Right cardiac atrium (tissue), 5 donors: ENCODE measurements around the gene AIFM1. TPM values are rescaled to one million over a fixed set of nuclear protein-coding genes. Genes with fewer than 3 reads are reported as not detected.
A peak's percentile ranks its signal among the peaks of the same experiment; 100 is the strongest.

Experiments used
- ATAC-seq, 2 donors: fragments of 200-7000 bp; cut with Tn5 transposase; one replicate each; pipeline versions ENCODE4 v1.8.0 to v1.9.1; 2020; ENCODE audit warnings: moderate library complexity in 2 of 2, mild to moderate bottlenecking in 1 of 2
- DNase-seq, 3 donors: peaks; one replicate each; pipeline ENCODE4 v3.0.0-alpha.2; 2020
- H3K27ac ChIP-seq: one replicate; pipeline ENCODE4 v1.5.1; 2013; ENCODE audit warnings: mild to moderate bottlenecking, low read length, control low read depth, moderate library complexity
- H3K27me3 ChIP-seq: one replicate; pipeline ENCODE4 v1.6.1; 2013; ENCODE audit not compliant: control insufficient read depth, insufficient read depth
- H3K4me1 ChIP-seq: one replicate; pipeline ENCODE4 v1.6.1; 2013; ENCODE audit warnings: low read length; ENCODE audit not compliant: control insufficient read depth, insufficient read depth
- H3K4me3 ChIP-seq: one replicate; pipeline ENCODE4 v1.5.1; 2013; ENCODE audit warnings: low read length, control low read depth
- H3K9me3 ChIP-seq: one replicate; pipeline ENCODE4 v1.6.1; 2013; ENCODE audit warnings: low read length; ENCODE audit not compliant: control insufficient read depth
- WGBS: extraction: QIAGEN DNeasy Blood & Tissue Kit; methylation state at CpG from one replicate; pipeline ENCODE4 v1.1.7; 2013; 5-methylcytosine and 5-hydroxymethylcytosine counted together
- intact Hi-C, 4 donors: fragments of 100-400 bp; cut with DNase I; formaldehyde crosslinking; loops; one replicate each; pipeline versions ENCODE4 v1.11.0 to v1.14.0; 2022 to 2023
- polyA plus RNA-seq: library from polyadenylated mRNA; stranded (reverse); fragments of 200-250 nt; gene quantifications from one replicate; pipeline ENCODE4 v1.2.3, GENCODE V29; 2013
- total RNA-seq, 4 donors: library from RNA; stranded (reverse); fragmentation: NEBNext Ultra II Directional; extraction: Animal tissue kit (Norgen Biotek cat#: 25700); gene quantifications; one replicate each; pipeline ENCODE4 v1.2.1, GENCODE V29; 2021
- donor health status: healthy with polysubstance abuse.
- donor health status: DM: no; HTN: yes; CAD: no.
- donor health status: DM: no; HTN: no; CAD: no.
- donor health status: DM: no; HTN: yes; CAD: no; lungs with severe emphysema.
- donor health status: DM: yes; HTN: yes; CAD: no.

Gene AIFM1
- total and polyA plus RNA-seq, 5 donors: 82.0 to 129 (median 96.4) TPM

- intact Hi-C loops: no loop called here
- no peaks in the 10 kb centered on the region for H3K27me3 ChIP-seq
- ATAC-seq (peak; percentile 46 to 56), DNase-seq (peak; percentile 44 to 74 (median 66))
- WGBS: 1% methylated on average over 36 of the region's 36 CpGs
- no peaks in the 10 kb centered on the region for H3K9me3 ChIP-seq
- peaks cover 5% of the 10 kb centered on the region for H3K4me1 ChIP-seq
- H3K4me3 ChIP-seq: peak overlapping the region; percentile 30
- H3K27ac ChIP-seq: no peak overlapping the region
Observed at GRCh38 chrX:130170752-130171445, 5.3 kb upstream of the AIFM1 start.

GRCh38 chrX:130167040-130167439 is 1.4 kb upstream of the AIFM1 start:
- ATAC-seq (no peak), DNase-seq (no peak)
- Histone ChIP-seq H3K9me3 (no peaks in the 10 kb centered on the region), H3K4me3 (peak overlapping the region; percentile 90), H3K27me3 (no peaks in the 10 kb centered on the region), H3K27ac (no peak overlapping the region), H3K4me1 (no peaks in the 10 kb centered on the region)
- intact Hi-C loops: no loop called here
- WGBS: 52% methylated on average over 4 of the region's 4 CpGs

- peak overlapping the region; percentile 90 for H3K4me3 ChIP-seq
- DNase-seq (no peak), ATAC-seq (no peak)
- H3K9me3 ChIP-seq: no peaks in the 10 kb centered on the region
- 1% methylated on average over 4 of the region's 4 CpGs for WGBS
- no peaks in the 10 kb centered on the region for H3K4me1 ChIP-seq
- intact Hi-C loops: no loop called here
- no peaks in the 10 kb centered on the region for H3K27me3 ChIP-seq
- peak overlapping the region; percentile 92 for H3K27ac ChIP-seq
Observed at GRCh38 chrX:130166503-130166777, 799 bp upstream of the AIFM1 start.

- H3K9me3 ChIP-seq: no peaks in the 10 kb centered on the region
- no peaks in the 10 kb centered on the region for H3K27me3 ChIP-seq
- ATAC-seq: peak in 1 of 2 donors; percentile 70
- DNase-seq: peak in 1 of 3 donors; percentile 51
- no peaks in the 10 kb centered on the region for H3K4me1 ChIP-seq
- peak overlapping the region; percentile 90 for H3K4me3 ChIP-seq
- H3K27ac ChIP-seq: peak overlapping the region; percentile 92
- under 1% methylated on average over 32 of the region's 32 CpGs for WGBS
- intact Hi-C loops: no loop called here
Observed at GRCh38 chrX:130165181-130165702, 399 bp downstream of the AIFM1 start.

- H3K27ac ChIP-seq: no peak overlapping the region
- no peaks in the 10 kb centered on the region for H3K4me1 ChIP-seq
- H3K9me3 ChIP-seq: no peaks in the 10 kb centered on the region
- intact Hi-C loops: no loop called here
- no peak for ATAC-seq
- H3K4me3 ChIP-seq: no peak overlapping the region
- 61% methylated on average over 2 of the region's 2 CpGs for WGBS
- H3K27me3 ChIP-seq: no peaks in the 10 kb centered on the region
- no peak for DNase-seq
Observed at GRCh38 chrX:130163398-130163797, 2.2 kb downstream of the AIFM1 start.

GRCh38 chrX:130162094-130162735 is 3.4 kb downstream of the AIFM1 start:
- Histone ChIP-seq H3K27me3 (no peaks in the 10 kb centered on the region), H3K9me3 (no peaks in the 10 kb centered on the region), H3K27ac (no peak overlapping the region), H3K4me1 (no peaks in the 10 kb centered on the region), H3K4me3 (no peak overlapping the region)
- 50% methylated on average over 6 of the region's 6 CpGs for WGBS
- intact Hi-C loops: no loop called here
- no peak for ATAC-seq
- no peak for DNase-seq

GRCh38 chrX:130159776-130160175 is 5.9 kb downstream of the AIFM1 start:
- WGBS: 90% methylated on average over 4 of the region's 4 CpGs
- no peaks in the 10 kb centered on the region for H3K4me1 ChIP-seq
- H3K27ac ChIP-seq: no peak overlapping the region
- intact Hi-C loops: no loop called here
- H3K4me3 ChIP-seq: no peak overlapping the region
- no peaks in the 10 kb centered on the region for H3K9me3 ChIP-seq
- DNase-seq (no peak), ATAC-seq (no peak)
- H3K27me3 ChIP-seq: no peaks in the 10 kb centered on the region

GRCh38 chrX:130158311-130158710 is 7.3 kb downstream of the AIFM1 start:
- Histone ChIP-seq H3K27ac (no peak overlapping the region), H3K9me3 (no peaks in the 10 kb centered on the region), H3K4me3 (no peak overlapping the region), H3K4me1 (no peaks in the 10 kb centered on the region), H3K27me3 (no peaks in the 10 kb centered on the region)
- intact Hi-C loops: no loop called here
- ATAC-seq (no peak), DNase-seq (no peak)
- WGBS: 81% methylated on average over 2 of the region's 2 CpGs

GRCh38 chrX:130155564-130155963 is 10.1 kb downstream of the AIFM1 start:
- Histone ChIP-seq H3K4me1 (no peaks in the 10 kb centered on the region), H3K27me3 (no peaks in the 10 kb centered on the region), H3K9me3 (no peaks in the 10 kb centered on the region), H3K27ac (no peak overlapping the region), H3K4me3 (no peak overlapping the region)
- DNase-seq: no peak
- 33% methylated on average over 2 of the region's 2 CpGs for WGBS
- peak in 1 of 2 donors; percentile 81 for ATAC-seq
- intact Hi-C loops: no loop called here

- DNase-seq: no peak
- Histone ChIP-seq H3K4me1 (no peaks in the 10 kb centered on the region), H3K9me3 (no peaks in the 10 kb centered on the region), H3K27me3 (no peaks in the 10 kb centered on the region), H3K4me3 (no peak overlapping the region), H3K27ac (no peak overlapping the region)
- intact Hi-C loops: no loop called here
- WGBS: 67% methylated on average over 5 of the region's 5 CpGs
- no peak for ATAC-seq
Observed at GRCh38 chrX:130147631-130148030, 18.0 kb downstream of the AIFM1 start.

GRCh38 chrX:130145123-130145522 is 20.5 kb downstream of the AIFM1 start:
- intact Hi-C loops: no loop called here
- WGBS: 90% methylated on average over 4 of the region's 4 CpGs
- H3K9me3 ChIP-seq: no peaks in the 10 kb centered on the region
- no peaks in the 10 kb centered on the region for H3K4me1 ChIP-seq
- H3K27ac ChIP-seq: no peak overlapping the region
- no peak overlapping the region for H3K4me3 ChIP-seq
- ATAC-seq: no peak
- H3K27me3 ChIP-seq: no peaks in the 10 kb centered on the region
- DNase-seq: no peak
